Gastrocnemius medialis (tissue), 4 donors: ENCODE results near the gene ARHGAP15.

Experiments
- POLR2A ChIP-seq, 2 donors: fragments of 450-650 bp; IDR thresholded peaks; one replicate each; pipeline ENCODE4 v1.6.1; 2017; ENCODE audit warnings: antibody characterized with exemption in 2 of 2, mild to moderate bottlenecking in 2 of 2, moderate library complexity in 2 of 2
- TF ChIP-seq, protein P1 (sequence below), 5 experiments: fragments of 450-650 bp in 3 of 5; fragments of 200-600 bp in 2 of 5; sonication (generic) in 2 of 5; IDR thresholded peaks in 4 of 5; conservative IDR thresholded peaks in 1 of 5; 1 replicate in 4 of 5; 2 replicates in 1 of 5; pipeline ENCODE4 v1.5.1; 2016 to 2019; ENCODE audit warnings: antibody characterized with exemption in 5 of 5, mild to moderate bottlenecking in 3 of 5, moderate library complexity in 3 of 5

DNA sequence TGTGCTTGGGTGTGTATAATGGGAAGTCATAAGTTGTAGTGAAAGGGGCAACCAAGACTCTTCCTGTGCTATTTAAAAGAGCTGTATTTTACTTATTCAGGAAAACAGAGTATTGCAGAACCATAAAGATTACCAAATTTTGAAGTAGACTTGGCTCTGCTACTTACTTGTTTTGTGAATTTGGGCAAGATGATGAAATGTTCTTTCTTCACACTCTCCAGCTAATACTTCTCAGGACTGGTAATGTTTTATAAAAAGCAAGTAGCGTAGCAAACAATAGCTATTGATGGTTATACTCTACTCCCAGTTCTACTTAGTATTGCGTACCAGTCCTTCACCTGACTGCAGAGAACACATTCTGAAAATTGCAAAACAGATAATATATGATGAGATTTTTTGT, 374.1 kb downstream of the ARHGAP15 start:
- no peak for TF ChIP-seq POLR2A (IDR thresholded peaks at IDR 0.05)
- TF ChIP-seq, protein P1, sequence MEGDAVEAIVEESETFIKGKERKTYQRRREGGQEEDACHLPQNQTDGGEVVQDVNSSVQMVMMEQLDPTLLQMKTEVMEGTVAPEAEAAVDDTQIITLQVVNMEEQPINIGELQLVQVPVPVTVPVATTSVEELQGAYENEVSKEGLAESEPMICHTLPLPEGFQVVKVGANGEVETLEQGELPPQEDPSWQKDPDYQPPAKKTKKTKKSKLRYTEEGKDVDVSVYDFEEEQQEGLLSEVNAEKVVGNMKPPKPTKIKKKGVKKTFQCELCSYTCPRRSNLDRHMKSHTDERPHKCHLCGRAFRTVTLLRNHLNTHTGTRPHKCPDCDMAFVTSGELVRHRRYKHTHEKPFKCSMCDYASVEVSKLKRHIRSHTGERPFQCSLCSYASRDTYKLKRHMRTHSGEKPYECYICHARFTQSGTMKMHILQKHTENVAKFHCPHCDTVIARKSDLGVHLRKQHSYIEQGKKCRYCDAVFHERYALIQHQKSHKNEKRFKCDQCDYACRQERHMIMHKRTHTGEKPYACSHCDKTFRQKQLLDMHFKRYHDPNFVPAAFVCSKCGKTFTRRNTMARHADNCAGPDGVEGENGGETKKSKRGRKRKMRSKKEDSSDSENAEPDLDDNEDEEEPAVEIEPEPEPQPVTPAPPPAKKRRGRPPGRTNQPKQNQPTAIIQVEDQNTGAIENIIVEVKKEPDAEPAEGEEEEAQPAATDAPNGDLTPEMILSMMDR (IDR thresholded peaks at IDR 0.05 in 4 of 5, conservative IDR thresholded peaks at IDR 0.05 in 1 of 5) = no peak
